HAP-1 (cell line): ENCODE results near the gene CAPN7.

ENCODE experiments used
- DNase-seq, 2 experiments: peaks; one replicate each; pipeline ENCODE4 v3.0.0-alpha.2; 2016 to 2020; ENCODE audit warnings: low spot score in 2 of 2
- H3K27me3 ChIP-seq: fragments of 250-450 bp; sonication (Bioruptor Pico); 2 replicates; pipeline ENCODE4 v1.5.1; 2020; ENCODE audit warnings: low read depth, mild to moderate bottlenecking, moderate library complexity
- H3K36me3 ChIP-seq: fragments of 250-450 bp; sonication (Bioruptor Pico); replicated peaks from 2 replicates; pipeline ENCODE4 v1.5.1; 2020; ENCODE audit warnings: mild to moderate bottlenecking
- H3K4me1 ChIP-seq: fragments of 250-450 bp; sonication (Bioruptor Pico); 2 replicates; pipeline ENCODE4 v1.5.1; 2020; ENCODE audit warnings: mild to moderate bottlenecking
- H3K4me3 ChIP-seq: fragments of 250-450 bp; sonication (Bioruptor Pico); 2 replicates; pipeline ENCODE4 v1.5.1; 2020; ENCODE audit warnings: mild to moderate bottlenecking, moderate library complexity
- H3K9me3 ChIP-seq: fragments of 250-450 bp; sonication (Bioruptor Pico); 2 replicates; pipeline ENCODE4 v1.5.1; 2020; ENCODE audit warnings: mild to moderate bottlenecking, moderate library complexity
- in situ Hi-C: fragments of 300-500 bp; cut with MboI; formaldehyde crosslinking; loops from 3 replicates; pipeline ENCODE4 v1.14.3; 2020; ENCODE audit warnings: low sequenced_read_pairs, inconsistent platforms, mixed read lengths

The CAPN7 gene

DNA sequence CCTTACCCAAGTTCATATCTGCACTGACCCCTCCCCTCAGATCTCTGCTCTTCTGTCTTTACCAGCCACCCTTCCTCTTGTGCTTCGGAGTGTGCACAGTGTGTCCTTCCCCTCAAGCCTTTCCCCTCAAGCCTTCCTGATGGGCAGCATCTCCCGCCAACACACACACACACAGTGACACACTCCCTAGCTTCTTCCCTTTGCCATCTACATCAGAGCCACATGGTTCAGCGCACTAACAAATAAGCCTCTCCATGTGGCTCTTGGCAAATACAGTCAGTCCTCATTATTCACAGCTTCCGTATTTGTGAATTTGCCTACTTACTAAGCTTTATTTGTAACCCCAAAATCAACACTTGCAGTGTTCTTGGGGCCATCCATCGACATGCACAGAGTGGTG is 88.9 kb downstream of the CAPN7 start:
- in situ Hi-C loops, result no loop called here
- DNase-seq, result no peak
- no peaks in the 10 kb centered on the region for H3K27me3 ChIP-seq
- H3K36me3 ChIP-seq, result no peaks in the 10 kb centered on the region
- H3K4me3 ChIP-seq, result no peak overlapping the region
- H3K4me1 ChIP-seq, result peaks cover 5% of the 10 kb centered on the region; the same call in 1 of the 2 replicates
- no peaks in the 10 kb centered on the region for H3K9me3 ChIP-seq

DNA sequence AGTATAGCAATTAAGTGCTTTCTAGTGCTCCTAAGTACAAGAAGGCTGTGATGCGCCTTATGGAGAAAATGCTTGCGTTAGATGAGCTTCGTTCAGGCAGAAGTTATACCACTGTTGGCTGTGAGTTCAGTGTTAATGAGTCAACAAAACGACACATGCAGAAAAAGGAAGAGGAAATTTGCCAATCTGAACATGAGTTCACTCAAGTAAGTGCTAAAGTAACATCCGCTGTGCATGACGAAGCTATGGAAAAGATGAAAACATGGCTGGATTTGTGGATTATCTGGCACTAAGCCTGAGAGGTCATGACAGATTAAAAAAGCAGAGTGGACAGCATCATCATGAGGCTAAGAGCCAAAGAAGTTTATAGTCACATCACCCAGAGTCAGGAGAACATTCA is 89.5 kb downstream of the CAPN7 start:
- H3K9me3 ChIP-seq, result no peaks in the 10 kb centered on the region
- DNase-seq, result no peak
- H3K4me1 ChIP-seq, result peaks cover 5% of the 10 kb centered on the region; the same call in 1 of the 2 replicates
- no peaks in the 10 kb centered on the region for H3K36me3 ChIP-seq
- H3K27me3 ChIP-seq, result no peaks in the 10 kb centered on the region
- H3K4me3 ChIP-seq, result no peak overlapping the region
- in situ Hi-C loops, result no loop called here

DNA sequence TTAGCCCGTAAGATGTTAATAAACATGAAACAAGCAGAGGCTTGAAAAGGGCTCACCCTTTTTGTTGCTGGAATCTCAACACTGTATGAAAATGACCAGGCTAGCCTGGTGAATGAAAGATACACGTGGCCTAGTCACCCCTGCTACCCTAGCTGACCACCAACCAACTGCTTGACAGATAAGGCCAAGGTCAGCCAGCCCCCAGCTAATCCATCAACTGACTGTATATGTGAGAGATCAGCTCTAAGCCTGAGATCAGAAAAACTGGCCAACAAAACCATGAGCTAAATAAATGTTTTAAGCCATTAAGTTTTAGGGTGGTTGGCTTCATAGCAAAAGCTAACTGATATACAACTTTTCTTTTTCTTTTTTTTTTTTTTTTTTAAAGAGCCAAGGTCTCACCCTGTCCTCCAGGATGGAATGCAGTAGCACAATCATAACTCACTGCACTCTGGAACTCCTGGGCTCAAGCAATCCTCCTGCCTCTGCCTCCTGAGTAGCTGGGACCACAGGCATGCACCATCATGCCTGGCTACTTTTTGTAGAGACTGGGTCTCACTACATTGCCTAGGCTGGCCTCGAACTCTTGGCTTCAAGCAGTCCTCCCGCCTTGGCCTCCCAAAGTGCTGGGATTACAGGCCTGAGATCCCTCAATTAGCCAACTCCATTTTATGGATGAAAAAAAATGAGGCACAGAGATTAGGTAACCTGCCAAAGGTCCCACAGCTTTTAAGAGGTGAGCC is 91.7 kb downstream of the CAPN7 start:
- Histone ChIP-seq H3K4me1 (peaks cover 5% of the 10 kb centered on the region; the same call in 1 of the 2 replicates), H3K27me3 (no peaks in the 10 kb centered on the region), H3K9me3 (no peaks in the 10 kb centered on the region), H3K36me3 (no peaks in the 10 kb centered on the region), H3K4me3 (no peak overlapping the region)
- in situ Hi-C loops, result no loop called here
- no peak for DNase-seq

DNA sequence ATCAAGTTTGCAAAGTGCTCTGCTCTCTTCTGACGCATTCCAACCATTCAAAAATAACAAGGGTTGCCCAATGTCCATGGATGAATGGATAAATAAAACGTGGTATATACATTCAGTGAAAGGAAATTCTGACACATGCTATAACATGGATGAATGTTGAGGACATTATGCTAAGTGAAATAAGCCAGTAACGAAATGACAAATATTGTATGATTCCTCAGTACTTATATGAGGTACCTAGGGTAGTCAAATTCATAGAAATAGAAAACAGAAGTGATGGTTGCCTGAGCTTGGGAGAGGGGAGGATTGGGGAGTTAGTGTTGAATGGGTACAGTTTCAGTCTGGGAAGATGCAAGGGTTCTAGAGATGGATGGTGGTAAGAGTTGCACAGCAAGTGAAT is 92.5 kb downstream of the CAPN7 start:
- Histone ChIP-seq H3K4me1 (peaks cover 5% of the 10 kb centered on the region; the same call in 1 of the 2 replicates), H3K27me3 (no peaks in the 10 kb centered on the region)

DNA sequence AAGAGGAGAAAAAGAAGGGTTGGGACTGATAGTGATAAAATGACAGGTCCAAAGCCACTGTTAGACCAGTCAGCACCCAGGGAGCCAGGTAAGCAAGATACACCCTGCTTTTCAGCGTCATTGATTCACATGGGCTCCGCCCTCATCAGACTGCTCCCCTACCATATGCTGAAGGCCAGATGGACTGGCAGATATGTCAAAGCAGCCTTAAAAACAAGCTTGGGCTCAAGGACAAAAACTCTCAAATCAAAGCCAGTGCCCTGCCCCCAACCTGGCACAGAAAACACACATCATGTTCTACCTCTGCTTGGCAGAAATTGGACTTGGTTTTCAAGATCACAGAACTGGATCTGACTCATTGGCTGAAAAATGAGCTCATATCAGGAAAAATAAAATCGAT is 93.0 kb downstream of the CAPN7 start:
- in situ Hi-C loops, result no loop called here
- H3K27me3 ChIP-seq, result no peaks in the 10 kb centered on the region
- no peak for DNase-seq
- H3K4me3 ChIP-seq, result no peak overlapping the region
- H3K9me3 ChIP-seq, result no peaks in the 10 kb centered on the region
- H3K4me1 ChIP-seq, result peaks cover 5% of the 10 kb centered on the region; the same call in 1 of the 2 replicates
- H3K36me3 ChIP-seq, result no peaks in the 10 kb centered on the region

More for the DNA sequence above, 92.5 kb downstream of the CAPN7 start:
- no peaks in the 10 kb centered on the region for H3K36me3 ChIP-seq
- in situ Hi-C loops, result no loop called here
- DNase-seq, result no peak
- H3K4me3 ChIP-seq, result no peak overlapping the region
- H3K9me3 ChIP-seq, result no peaks in the 10 kb centered on the region

- in situ Hi-C loops, result no loop called here
- no peaks in the 10 kb centered on the region for H3K36me3 ChIP-seq
- no peak for DNase-seq
- no peaks in the 10 kb centered on the region for H3K27me3 ChIP-seq
- peaks cover 5% of the 10 kb centered on the region; the same call in 1 of the 2 replicates for H3K4me1 ChIP-seq
- no peaks in the 10 kb centered on the region for H3K9me3 ChIP-seq
- no peak overlapping the region for H3K4me3 ChIP-seq
Measured at GRCh38 chr3:15300323-15301078, 94.5 kb downstream of the CAPN7 start.

DNA sequence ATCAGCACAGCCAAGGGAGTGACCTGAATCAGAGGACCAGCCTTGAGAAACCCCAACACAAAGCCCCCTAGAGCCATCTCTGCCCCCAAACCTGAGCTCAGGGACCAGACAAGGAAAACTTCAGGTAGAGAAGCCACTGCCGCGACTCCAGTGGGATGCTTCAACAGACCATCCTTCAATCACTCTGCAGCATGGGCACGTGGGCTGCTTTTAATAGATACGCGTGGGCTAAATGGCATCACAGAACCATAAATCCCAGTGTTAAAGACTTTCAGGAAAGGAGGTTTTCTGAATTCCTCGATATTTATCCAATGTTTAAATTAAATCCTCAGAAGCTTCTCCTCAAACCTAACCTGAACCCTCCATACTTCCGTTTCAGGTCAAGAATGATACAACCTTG is 95.7 kb downstream of the CAPN7 start:
- in situ Hi-C loops, result no loop called here
- Histone ChIP-seq H3K9me3 (no peaks in the 10 kb centered on the region), H3K4me3 (no peak overlapping the region), H3K4me1 (peaks cover 5% of the 10 kb centered on the region; the same call in 1 of the 2 replicates), H3K27me3 (no peaks in the 10 kb centered on the region), H3K36me3 (no peaks in the 10 kb centered on the region)
- DNase-seq, result no peak
